ENCODE data around the gene CATSPER3. TPM values are rescaled to one million over a fixed set of nuclear protein-coding genes. Genes with fewer than 3 reads are reported as not detected.

Gene CATSPER3
- total RNA-seq (2014; rRNA removed; shearing (Covaris generic)): not detected in 2 replicates

- no peak for DNase-seq (ENCODE audit: low spot score)
These were observed at the start of gene CATSPER3 for GRCh38 chr5:134967607-134968006. CATSPER3 (plus strand) TSS chr5:134967907; CDS start chr5:134967992, 85 bp downstream.

GRCh38 chr5:134918861-134919260 is 48.8 kb upstream of the CATSPER3 start:
- DNase-seq (ENCODE audit: low spot score): no peak

- no peak for DNase-seq (ENCODE audit: low spot score)
These were observed 46.7 kb upstream of the CATSPER3 start for GRCh38 chr5:134920848-134921575.

GRCh38 chr5:134932508-134932907 is 35.2 kb upstream of the CATSPER3 start:
- no peak for DNase-seq (ENCODE audit: low spot score)

- DNase-seq (ENCODE audit: low spot score): no peak
These were observed 33.5 kb upstream of the CATSPER3 start for GRCh38 chr5:134934202-134934601.

GRCh38 chr5:134935711-134936602 is 31.8 kb upstream of the CATSPER3 start:
- DNase-seq (ENCODE audit: low spot score): no peak

GRCh38 chr5:134937526-134937925 is 30.2 kb upstream of the CATSPER3 start:
- DNase-seq (ENCODE audit: low spot score): no peak

GRCh38 chr5:134938030-134938429 is 29.7 kb upstream of the CATSPER3 start:
- DNase-seq (ENCODE audit: low spot score): no peak

- no peak for DNase-seq (ENCODE audit: low spot score)
These were observed 28.2 kb upstream of the CATSPER3 start for GRCh38 chr5:134939500-134939899.

- DNase-seq (ENCODE audit: low spot score): no peak
These were observed 24.2 kb upstream of the CATSPER3 start for GRCh38 chr5:134943547-134943946.

- no peak for DNase-seq (ENCODE audit: low spot score)
These were observed 23.1 kb upstream of the CATSPER3 start for GRCh38 chr5:134944630-134945029.

GRCh38 chr5:134945041-134945440 is 22.7 kb upstream of the CATSPER3 start:
- no peak for DNase-seq (ENCODE audit: low spot score)

- no peak for DNase-seq (ENCODE audit: low spot score)
These were observed 18.8 kb upstream of the CATSPER3 start for GRCh38 chr5:134948911-134949310.

- no peak for DNase-seq (ENCODE audit: low spot score)
These were observed 18.4 kb upstream of the CATSPER3 start for GRCh38 chr5:134949316-134949715.

- DNase-seq (ENCODE audit: low spot score): no peak
These were observed 9.6 kb upstream of the CATSPER3 start for GRCh38 chr5:134957920-134958608.

GRCh38 chr5:134958755-134959154 is 9.0 kb upstream of the CATSPER3 start:
- DNase-seq (ENCODE audit: low spot score): peak; percentile 24

GRCh38 chr5:134963098-134963497 is 4.6 kb upstream of the CATSPER3 start:
- no peak for DNase-seq (ENCODE audit: low spot score)

GRCh38 chr5:134964359-134965270 is 3.1 kb upstream of the CATSPER3 start:
- no peak for DNase-seq (ENCODE audit: low spot score)

- no peak for DNase-seq (ENCODE audit: low spot score)
These were observed 2.4 kb upstream of the CATSPER3 start for GRCh38 chr5:134965271-134965825.

GRCh38 chr5:134968055-134968454 is 348 bp downstream of the CATSPER3 start:
- peak; percentile 62 for DNase-seq (ENCODE audit: low spot score)

GRCh38 chr5:134969166-134969565 is 1.5 kb downstream of the CATSPER3 start:
- DNase-seq (ENCODE audit: low spot score): no peak

Data from HT-29 (cell line).